Adrenal gland (tissue), 12 donors: ENCODE data around the gene AZI2. TPM values are rescaled to one million over a fixed set of nuclear protein-coding genes. Genes with fewer than 3 reads are reported as not detected.

Source experiments
- DNase-seq, 7 donors: peaks; one replicate each; pipeline ENCODE4 v3.0.0-alpha.2; 2019 to 2020
- H3K27ac ChIP-seq, 5 donors: fragments of 200-600 bp; sonication (generic) in 4 of 5; 1 replicate in 3 of 5; 2 replicates in 2 of 5; pipeline versions ENCODE4 v1.5.1 to v1.8.0; 2016 to 2020; ENCODE audit warnings: mild to moderate bottlenecking in 1 of 5
- H3K27me3 ChIP-seq: fragments of 200-600 bp; 2 replicates; pipeline ENCODE4 v1.8.0; 2021
- H3K36me3 ChIP-seq, 2 donors: fragments of 200-600 bp; replicated peaks in 1 of 2; 1 replicate in 1 of 2; 2 replicates in 1 of 2; pipeline versions ENCODE4 v1.5.1 to v1.8.0; 2018 to 2022
- H3K4me1 ChIP-seq, 2 donors: fragments of 200-600 bp; replicated peaks in 1 of 2; 1 replicate in 1 of 2; 2 replicates in 1 of 2; pipeline versions ENCODE4 v1.5.1 to v1.8.0; 2018 to 2021
- H3K4me3 ChIP-seq, 4 donors: fragments of 200-600 bp; sonication (generic) in 3 of 4; one replicate each; pipeline ENCODE4 v1.5.1; 2016 to 2018
- H3K9me3 ChIP-seq, 3 donors: fragments of 200-600 bp; sonication (generic) in 1 of 3; replicated peaks in 1 of 3; 1 replicate in 2 of 3; 2 replicates in 1 of 3; pipeline versions ENCODE4 v1.5.1 to v1.8.0; 2016 to 2021
- CTCF ChIP-seq, 6 experiments: fragments of 450-650 bp in 4 of 6; fragments of 200-600 bp in 2 of 6; sonication (generic) in 1 of 6; IDR thresholded peaks; 1 replicate in 5 of 6; 2 replicates in 1 of 6; pipeline versions ENCODE4 v1.5.1 to v1.8.0; 2016 to 2021; ENCODE audit warnings: antibody characterized with exemption in 6 of 6, mild to moderate bottlenecking in 2 of 6, moderate library complexity in 1 of 6
- POLR2A ChIP-seq, 2 donors: fragments of 450-650 bp; IDR thresholded peaks; one replicate each; pipeline ENCODE4 v1.6.1; 2017; ENCODE audit warnings: antibody characterized with exemption in 2 of 2, mild to moderate bottlenecking in 2 of 2, moderate library complexity in 1 of 2
- WGBS, 4 donors: extraction: QIAGEN DNeasy Blood & Tissue Kit in 2 of 4; methylation state at CpG; one replicate each; pipeline versions ENCODE4 v1.1.5 to v1.1.7; 2013 to 2017; 5-methylcytosine and 5-hydroxymethylcytosine counted together
- intact Hi-C, 2 donors: fragments of 100-400 bp; cut with DNase I; formaldehyde crosslinking; loops; one replicate each; pipeline versions ENCODE4 v1.14.1 to v1.15.0; 2022 to 2023
- polyA plus RNA-seq, 3 donors: library from polyadenylated mRNA; stranded (reverse); fragments of 200-250 nt in 2 of 3; fragments of 350-450 nt in 1 of 3; fragmentation: Illumina TruSeq in 1 of 3; extraction: RNeasy Lipid Tissue Mini Kit (QIAGEN cat#74804) in 1 of 3; gene quantifications; one replicate each; pipeline ENCODE4 v1.2.3, GENCODE V29; 2013 to 2014
- total RNA-seq, 9 donors: library from RNA; depleted of rRNA in 4 of 9; stranded (reverse); fragments of >200 nt in 4 of 9; fragments of 120-200 nt in 1 of 9; fragmentation: NEBNext Ultra II Directional in 1 of 9; extraction: Animal tissue kit (Norgen Biotek cat#: 25700) in 1 of 9; gene quantifications; one replicate each; pipeline versions ENCODE4 v1.1.0 to v1.2.4, GENCODE V29; 2013 to 2023
- donor health status: healthy with polysubstance abuse.
- donor health status: Bipolar disorder and iron deficiency.
- donor health status: DM: yes; HTN: yes; CAD: no.
- donor health status: DM: no; HTN: no; CAD: no.
- donor health status: DM: no; HTN: no; CAD: no.
- donor health status: DM: yes; HTN: yes; CAD: no.

Gene AZI2
- total and polyA plus RNA-seq, 12 donors = 25.4 to 124 (median 52.7) TPM

GRCh38 chr3:28345690-28346089, 2.9 kb downstream of the AZI2 start:
- Histone ChIP-seq H3K27ac (no peak overlapping the region), H3K4me3 (peak overlapping the region in 1 of 4 donors; percentile 88), H3K9me3 (peaks cover 0 to 10% (median 0%) of the 10 kb centered on the region in 3 donors), H3K4me1 (peaks cover 0 to 69% of the 10 kb centered on the region in 2 donors), H3K36me3 (no peaks in the 10 kb centered on the region), H3K27me3 (no peaks in the 10 kb centered on the region)
- WGBS, 4 donors = 97 to 100% (median 97%) methylated on average over 1 of the region's 1 CpG
- TF ChIP-seq POLR2A (IDR thresholded peaks at IDR 0.05) (no peak), CTCF (IDR thresholded peaks at IDR 0.05) (no peak)
- intact Hi-C loops = no loop called here
- DNase-seq = no peak

- Histone ChIP-seq H3K9me3 (no peaks in the 10 kb centered on the region), H3K27me3 (no peaks in the 10 kb centered on the region), H3K4me1 (peaks cover 0 to 63% of the 10 kb centered on the region in 2 donors), H3K36me3 (peaks cover 0 to 16% of the 10 kb centered on the region in 2 donors), H3K27ac (no peak overlapping the region), H3K4me3 (no peak overlapping the region)
- DNase-seq = no peak
- intact Hi-C loops = no loop called here
- TF ChIP-seq CTCF (IDR thresholded peaks at IDR 0.05) (no peak), POLR2A (IDR thresholded peaks at IDR 0.05) (no peak)
Observed at GRCh38 chr3:28343144-28343543, 5.5 kb downstream of the AZI2 start.

- TF ChIP-seq POLR2A (IDR thresholded peaks at IDR 0.05) = no peak
- TF ChIP-seq CTCF (IDR thresholded peaks at IDR 0.05) = no peak
- Histone ChIP-seq H3K9me3 (no peaks in the 10 kb centered on the region), H3K27me3 (no peaks in the 10 kb centered on the region), H3K4me3 (no peak overlapping the region), H3K27ac (no peak overlapping the region), H3K4me1 (peaks cover 0 to 13% of the 10 kb centered on the region in 2 donors), H3K36me3 (peaks cover 0 to 33% of the 10 kb centered on the region in 2 donors)
- intact Hi-C loops = no loop called here
- no peak for DNase-seq
Observed at GRCh38 chr3:28337230-28337629, 11.4 kb downstream of the AZI2 start.

- DNase-seq = no peak
- Histone ChIP-seq H3K27me3 (no peaks in the 10 kb centered on the region), H3K9me3 (no peaks in the 10 kb centered on the region), H3K4me3 (no peak overlapping the region), H3K27ac (no peak overlapping the region), H3K4me1 (no peaks in the 10 kb centered on the region), H3K36me3 (peaks cover 0 to 36% of the 10 kb centered on the region in 2 donors)
- no peak for TF ChIP-seq POLR2A (IDR thresholded peaks at IDR 0.05)
- no peak for TF ChIP-seq CTCF (IDR thresholded peaks at IDR 0.05)
- intact Hi-C loops = no loop called here
- WGBS, 4 donors = 74 to 81% (median 76%) methylated on average over 2 of the region's 2 CpGs
Observed at GRCh38 chr3:28335246-28335645, 13.4 kb downstream of the AZI2 start.
